ES-I3 (cell line): Measurements from ENCODE around the gene NENF.
A peak's percentile ranks its signal among the peaks of the same experiment; 100 is the strongest.
"Not testable (repeated sequence)": the region's sequence is repeated elsewhere in the genome, so short reads cannot be mapped to it uniquely, and the experiment has no call there.

Experiments used
- H3K36me3 ChIP-seq: 2 replicates; pipeline ENCODE4 v1.6.1; 2013; ENCODE audit warnings: mild to moderate bottlenecking, low read length, control low read depth, moderate library complexity; ENCODE audit not compliant: insufficient read depth
- H3K4me1 ChIP-seq: 2 replicates; pipeline ENCODE4 v1.6.1; 2013; ENCODE audit warnings: mild to moderate bottlenecking, control low read depth, low read length; ENCODE audit not compliant: insufficient read depth
- H3K9ac ChIP-seq: 2 replicates; pipeline ENCODE4 v1.6.1; 2013; ENCODE audit warnings: low read depth, mild to moderate bottlenecking, low read length, moderate library complexity
- H3K9me3 ChIP-seq: 2 replicates; pipeline ENCODE4 v1.6.1; 2013; ENCODE audit warnings: mild to moderate bottlenecking, low read length, moderate library complexity; ENCODE audit not compliant: control insufficient read depth, insufficient read depth

NENF gene

DNA sequence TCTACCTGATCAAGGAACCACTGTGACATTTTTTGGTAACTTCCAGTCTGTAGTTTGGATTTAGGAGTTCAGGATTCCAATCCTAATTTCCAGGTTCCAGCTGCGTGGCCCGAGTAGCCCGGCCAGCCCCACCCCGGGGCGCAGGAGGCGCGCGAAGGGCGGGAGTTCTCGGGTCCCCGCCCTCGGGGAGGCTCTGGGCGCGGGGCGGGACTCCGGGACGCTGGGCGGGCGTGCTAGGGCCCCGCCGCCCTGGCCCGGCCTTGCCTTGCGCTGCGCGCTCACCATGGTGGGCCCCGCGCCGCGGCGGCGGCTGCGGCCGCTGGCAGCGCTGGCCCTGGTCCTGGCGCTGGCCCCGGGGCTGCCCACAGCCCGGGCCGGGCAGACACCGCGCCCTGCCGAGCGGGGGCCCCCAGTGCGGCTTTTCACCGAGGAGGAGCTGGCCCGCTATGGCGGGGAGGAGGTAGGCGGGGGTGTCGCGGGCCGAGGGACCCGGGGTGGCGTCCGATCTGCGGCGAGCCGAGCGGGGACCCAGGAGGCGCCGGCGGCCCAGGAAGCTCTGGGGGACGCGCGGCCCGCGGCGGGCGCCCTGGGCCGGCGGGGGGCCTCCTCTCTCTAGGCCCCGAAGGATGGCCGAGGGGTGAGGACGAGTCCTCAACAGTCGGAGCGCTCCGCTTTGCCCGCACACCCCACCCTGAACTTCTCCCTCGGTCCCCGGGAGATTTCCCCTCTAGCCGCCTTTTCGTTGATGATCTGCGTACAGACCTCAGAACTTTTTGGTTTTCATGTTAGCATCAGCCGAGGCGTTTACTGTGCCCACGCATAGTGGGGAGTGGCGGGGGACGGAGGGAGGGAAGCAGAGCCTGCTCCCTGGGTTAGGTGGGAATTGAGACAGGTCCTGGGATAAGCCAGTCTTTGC, at the start of gene NENF:
TSS of gene NENF (plus strand) at position 260 of the 916 bp plus-strand sequence. CDS start at position 284, 24 bp downstream.
- H3K9ac ChIP-seq: peak within 1 kb of the TSS; percentile 55
- H3K9me3 ChIP-seq: no peaks in the 10 kb centered on the region

DNA sequence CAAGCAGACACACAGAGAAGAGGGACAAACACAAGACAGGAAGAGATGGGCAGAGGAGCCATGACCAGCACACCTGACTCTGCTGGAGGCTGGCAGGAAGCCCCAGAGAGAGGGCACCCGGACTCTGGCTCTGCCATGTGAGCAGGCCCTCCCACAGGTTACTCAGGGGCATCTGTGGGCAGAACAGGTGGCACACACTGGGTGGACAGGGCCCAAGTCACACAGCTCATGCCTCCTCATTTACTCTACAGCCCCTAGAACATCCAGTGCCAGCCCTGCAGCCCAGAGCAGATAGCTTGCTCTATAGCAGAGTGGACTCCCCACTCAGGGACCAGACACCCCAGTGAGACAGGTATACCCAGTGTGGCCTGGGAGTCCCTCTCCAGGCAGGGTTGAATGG, 46.7 kb upstream of the NENF start:
- H3K36me3 ChIP-seq: peaks cover 7% of the 10 kb centered on the region; the same call in 1 of the 2 replicates
- no peak overlapping the region for H3K9ac ChIP-seq
- peaks cover 5% of the 10 kb centered on the region; the same call in 1 of the 2 replicates for H3K9me3 ChIP-seq
- no peaks in the 10 kb centered on the region for H3K4me1 ChIP-seq

More for the DNA sequence above, at the start of gene NENF:
- Histone ChIP-seq H3K4me1 (peaks cover 11% of the 10 kb centered on the region; the same call in 1 of the 2 replicates), H3K36me3 (no peaks in the 10 kb centered on the region)

DNA sequence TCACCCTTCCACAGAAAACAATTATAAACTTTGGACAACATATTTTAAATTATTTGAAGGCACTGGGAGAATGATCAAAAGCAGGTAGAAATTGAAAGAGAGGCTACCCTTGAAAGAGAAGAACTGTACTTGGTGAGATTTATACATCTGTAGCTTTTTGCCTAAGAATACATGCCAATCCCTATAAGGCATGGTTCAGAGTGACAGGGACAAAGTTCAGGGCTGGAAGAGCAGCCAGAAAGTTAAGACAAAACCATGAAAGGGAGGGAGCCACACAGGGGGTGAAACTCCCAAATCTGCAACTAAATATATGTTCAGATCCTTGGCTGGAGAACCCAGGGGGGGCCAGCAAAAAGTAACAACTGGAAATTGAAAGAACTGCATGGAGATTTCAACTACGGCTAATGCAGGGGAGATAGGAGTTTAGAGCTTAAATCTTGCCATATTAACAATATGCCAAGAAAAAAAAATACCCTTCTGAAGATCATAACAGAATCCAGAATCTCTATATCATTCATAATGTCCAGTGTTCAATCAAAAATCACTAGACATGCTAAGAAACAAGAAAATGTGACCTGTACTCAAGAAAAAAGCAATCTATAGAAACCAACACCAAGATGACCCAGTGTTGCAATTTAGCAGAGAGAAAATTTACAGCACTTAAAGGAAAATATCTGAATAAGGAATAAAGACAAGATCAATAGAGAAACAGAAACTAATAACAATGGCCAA, 43.6 kb upstream of the NENF start:
- Histone ChIP-seq H3K36me3 (0 out of 2 replicates have a peak, but pooled peaks cover 1% of the 10 kb centered on the region), H3K9me3 (peaks cover 5% of the 10 kb centered on the region; the same call in 1 of the 2 replicates), H3K4me1 (no peaks in the 10 kb centered on the region), H3K9ac (no peak overlapping the region)

DNA sequence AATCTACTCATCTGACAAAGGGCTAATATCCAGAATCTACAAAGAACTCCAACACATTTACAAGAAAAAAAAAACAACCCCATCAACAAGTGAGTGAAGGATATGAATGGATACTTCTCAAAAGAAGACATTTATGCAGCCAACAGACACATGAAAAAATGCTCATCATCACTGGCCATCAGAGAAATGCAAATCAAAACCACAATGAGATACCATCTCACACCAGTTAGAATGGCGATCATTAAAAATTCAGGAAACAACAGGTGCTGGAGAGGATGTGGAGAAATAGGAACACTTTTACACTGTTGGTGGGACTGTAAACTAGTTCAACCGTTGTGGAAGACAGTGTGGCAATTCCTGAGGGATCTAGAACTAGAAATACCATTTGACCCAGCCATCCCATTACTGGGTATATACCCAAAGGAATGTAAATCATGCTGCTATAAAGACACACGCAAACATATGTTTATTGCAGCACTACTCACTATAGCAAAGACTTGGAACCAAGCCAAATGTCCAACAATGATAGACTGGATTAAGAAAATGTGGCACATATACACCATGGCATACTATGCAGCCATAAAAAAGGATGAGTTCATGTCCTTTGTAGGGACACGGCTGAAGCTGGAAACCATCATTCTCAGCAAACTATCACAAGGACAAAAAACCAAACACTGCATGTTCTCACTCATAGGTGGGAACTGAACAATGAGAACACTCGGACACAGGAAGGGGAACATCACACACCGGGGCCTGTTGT, 36.9 kb upstream of the NENF start:
- H3K36me3 ChIP-seq, H3K9ac ChIP-seq, H3K4me1 ChIP-seq: not testable (repeated sequence)
- peaks cover 11% of the 10 kb centered on the region for H3K9me3 ChIP-seq

DNA sequence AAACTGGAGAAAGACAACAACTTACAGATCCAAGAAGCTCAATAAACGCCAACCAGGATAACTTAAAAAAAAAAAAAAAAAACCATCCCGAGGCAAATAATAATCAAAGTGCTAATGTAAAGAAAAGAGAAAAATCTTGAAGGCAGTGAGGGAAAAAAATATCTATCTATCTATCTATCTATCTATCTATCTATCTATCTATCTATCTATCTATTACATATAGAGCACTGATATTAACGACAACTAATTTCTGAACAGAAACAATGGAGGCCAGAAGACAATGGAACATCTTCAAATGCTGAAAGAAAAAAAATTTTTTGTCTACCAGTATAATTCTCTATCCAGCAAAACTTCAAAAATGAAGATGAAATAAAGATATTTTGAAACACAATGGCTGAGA, 36.1 kb upstream of the NENF start:
- Histone ChIP-seq H3K4me1 (no peaks in the 10 kb centered on the region), H3K36me3 (no peaks in the 10 kb centered on the region), H3K9ac (no peak overlapping the region), H3K9me3 (peaks cover 11% of the 10 kb centered on the region)

DNA sequence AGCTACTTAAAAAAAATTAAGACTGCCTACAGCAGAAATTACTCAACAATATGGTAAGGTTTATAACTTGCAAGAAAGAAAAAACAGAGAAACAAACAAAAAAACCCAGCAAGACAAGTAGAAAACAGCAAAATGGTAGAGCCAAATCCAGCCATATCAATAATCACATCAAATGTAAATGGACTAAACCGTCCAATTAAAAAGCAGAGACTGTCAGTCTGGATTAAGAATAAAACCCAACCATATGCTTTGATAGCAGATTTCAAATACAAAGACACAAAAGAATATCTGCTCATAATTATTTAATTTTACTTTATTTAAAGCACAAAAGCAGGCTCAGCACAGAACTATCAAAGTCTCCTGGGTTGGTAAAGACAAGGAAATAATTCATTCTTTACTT, 35.5 kb upstream of the NENF start:
- Histone ChIP-seq H3K36me3 (no peaks in the 10 kb centered on the region), H3K9ac (no peak overlapping the region), H3K9me3 (peaks cover 11% of the 10 kb centered on the region), H3K4me1 (no peaks in the 10 kb centered on the region)

DNA sequence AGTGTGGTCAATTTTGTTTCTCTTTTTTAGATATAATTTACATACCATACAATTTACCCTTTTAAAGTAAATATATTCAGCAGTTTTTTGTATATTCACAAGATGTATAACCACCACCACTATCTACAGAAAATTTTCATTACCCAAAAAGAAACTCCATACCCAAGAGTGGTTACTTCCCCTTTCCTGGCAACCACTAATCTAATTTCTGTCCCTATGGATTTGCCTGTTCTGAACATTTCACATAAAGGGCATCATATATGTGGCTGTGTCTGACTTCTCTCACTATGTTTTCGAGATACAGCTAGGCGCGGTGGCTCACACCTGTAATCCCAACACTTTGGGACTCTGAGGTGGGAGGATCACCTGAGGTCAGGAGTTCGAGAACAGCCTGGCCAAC, 31.7 kb upstream of the NENF start:
- no peak overlapping the region for H3K9ac ChIP-seq
- H3K4me1 ChIP-seq: no peaks in the 10 kb centered on the region

DNA sequence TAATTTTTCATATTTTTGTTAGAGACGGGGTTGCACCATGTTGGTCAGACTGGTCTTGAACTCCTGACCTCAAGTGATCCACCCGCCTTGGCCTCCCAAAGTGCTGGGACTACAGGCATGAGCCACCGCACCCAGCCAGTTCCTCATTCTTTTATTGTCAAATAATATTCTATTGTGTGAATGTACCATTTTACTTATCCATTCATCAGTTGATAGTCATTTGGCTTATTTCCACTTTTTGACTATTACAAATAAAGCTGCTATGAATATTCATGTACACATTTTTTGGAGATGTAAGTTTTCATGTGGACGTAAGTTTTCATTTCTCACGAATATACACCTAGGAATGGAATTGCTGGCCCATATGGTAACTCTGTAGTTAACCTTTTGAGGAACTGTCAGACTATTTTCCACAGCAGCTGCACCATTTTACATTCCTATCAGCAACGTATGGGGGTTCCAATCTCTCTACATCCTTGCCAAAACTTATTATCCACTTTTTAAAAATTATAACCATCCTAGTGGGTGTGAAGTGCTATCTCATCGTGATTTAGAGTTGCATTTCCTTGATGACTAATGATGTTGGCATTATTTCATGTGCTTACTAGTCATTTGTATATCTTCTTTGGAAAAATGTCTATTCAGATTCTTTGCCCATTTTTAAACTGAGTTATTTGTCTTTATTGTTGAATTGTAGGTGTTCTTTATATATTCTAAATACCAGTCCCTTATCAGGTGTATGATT, 30.7 kb upstream of the NENF start:
- H3K9me3 ChIP-seq: peaks cover 8% of the 10 kb centered on the region
- no peaks in the 10 kb centered on the region for H3K4me1 ChIP-seq
- no peaks in the 10 kb centered on the region for H3K36me3 ChIP-seq
- no peak overlapping the region for H3K9ac ChIP-seq

More for the DNA sequence above, 31.7 kb upstream of the NENF start:
- Histone ChIP-seq H3K9me3 (peaks cover 11% of the 10 kb centered on the region), H3K36me3 (no peaks in the 10 kb centered on the region)

DNA sequence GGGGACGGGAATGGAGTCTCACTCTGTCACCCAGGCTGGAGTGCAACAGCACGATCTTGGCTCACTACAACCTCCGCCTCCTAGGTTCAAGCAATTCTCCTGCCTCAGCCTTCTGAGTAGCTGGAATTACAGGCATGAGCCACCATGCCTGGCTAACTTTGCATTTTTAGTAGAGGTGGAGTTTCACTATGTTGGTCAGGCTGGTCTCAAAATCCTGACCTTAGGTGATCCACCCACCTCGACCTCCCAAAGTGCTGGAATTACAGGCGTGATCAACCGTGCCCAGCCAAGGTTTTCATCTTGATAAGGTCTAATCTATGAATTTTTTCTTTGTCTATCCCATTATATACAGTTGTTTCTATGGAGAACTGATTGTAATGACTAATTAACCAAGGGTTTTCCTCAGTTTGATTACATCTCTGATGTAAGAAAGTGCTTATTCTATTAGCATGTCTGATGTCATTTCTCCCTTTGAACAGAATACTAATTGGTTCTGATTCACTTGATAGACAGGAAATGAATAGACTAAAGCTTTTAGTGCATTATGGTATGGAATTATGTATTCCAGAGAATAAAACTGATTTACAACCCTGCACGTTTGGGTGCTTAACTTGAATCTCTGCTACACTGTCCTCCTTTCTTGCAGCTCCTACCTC, 29.9 kb upstream of the NENF start:
- Histone ChIP-seq H3K36me3 (no peaks in the 10 kb centered on the region), H3K9ac (no peak overlapping the region), H3K4me1 (no peaks in the 10 kb centered on the region), H3K9me3 (peaks cover 2% of the 10 kb centered on the region; the same call in 1 of the 2 replicates)

DNA sequence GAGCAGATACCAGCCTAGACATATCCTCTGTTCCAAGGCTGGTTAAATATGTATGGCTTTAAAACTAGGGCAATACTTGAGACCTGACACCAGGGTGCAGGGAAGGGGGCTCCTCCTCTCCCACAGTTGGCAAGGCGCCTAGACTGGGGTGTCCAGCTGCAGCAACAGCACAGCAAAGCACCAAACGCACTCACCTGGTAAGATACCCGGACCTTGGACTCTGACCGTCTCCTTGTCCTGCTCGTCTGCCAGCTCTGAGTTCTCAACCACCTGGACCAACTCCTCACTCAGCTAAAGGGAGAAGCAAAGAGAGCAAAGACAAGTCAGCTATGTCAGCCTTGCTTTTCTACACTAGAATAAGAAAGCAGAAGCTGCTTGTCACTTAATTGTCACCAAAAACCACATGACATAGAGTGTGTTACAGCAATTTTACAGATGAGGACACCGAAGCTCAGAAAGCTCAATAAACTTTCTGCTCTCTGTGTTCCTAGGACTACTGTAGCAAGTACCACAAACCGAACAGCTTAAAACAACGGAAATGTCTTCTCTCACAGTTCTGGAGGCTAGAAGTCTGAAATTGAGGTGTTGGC, 22.4 kb upstream of the NENF start:
- Histone ChIP-seq H3K9me3 (no peaks in the 10 kb centered on the region), H3K9ac (no peak overlapping the region), H3K4me1 (peaks cover 12% of the 10 kb centered on the region), H3K36me3 (peaks cover 10% of the 10 kb centered on the region; the same call in 1 of the 2 replicates)

DNA sequence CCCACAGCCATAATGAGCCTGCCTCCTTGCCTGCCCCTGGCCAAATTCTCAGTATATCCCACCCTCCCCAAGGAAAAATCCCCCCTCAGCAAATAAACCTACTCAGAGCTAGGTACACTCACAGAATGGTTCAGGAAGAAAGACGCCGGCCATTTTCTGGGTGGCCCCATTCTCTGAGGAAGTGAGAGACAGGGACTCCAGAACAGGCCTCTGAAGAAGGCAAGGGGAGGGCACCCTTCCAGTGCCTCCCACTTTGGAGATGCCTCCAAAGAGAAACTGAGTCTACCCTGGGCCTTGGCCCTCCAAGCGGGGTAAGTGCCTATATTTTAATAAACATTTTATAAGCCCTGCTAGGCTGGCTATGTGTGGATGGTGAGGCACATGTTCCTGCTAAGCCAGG, 20.3 kb upstream of the NENF start:
- peaks cover 10% of the 10 kb centered on the region; the same call in 1 of the 2 replicates for H3K36me3 ChIP-seq

DNA sequence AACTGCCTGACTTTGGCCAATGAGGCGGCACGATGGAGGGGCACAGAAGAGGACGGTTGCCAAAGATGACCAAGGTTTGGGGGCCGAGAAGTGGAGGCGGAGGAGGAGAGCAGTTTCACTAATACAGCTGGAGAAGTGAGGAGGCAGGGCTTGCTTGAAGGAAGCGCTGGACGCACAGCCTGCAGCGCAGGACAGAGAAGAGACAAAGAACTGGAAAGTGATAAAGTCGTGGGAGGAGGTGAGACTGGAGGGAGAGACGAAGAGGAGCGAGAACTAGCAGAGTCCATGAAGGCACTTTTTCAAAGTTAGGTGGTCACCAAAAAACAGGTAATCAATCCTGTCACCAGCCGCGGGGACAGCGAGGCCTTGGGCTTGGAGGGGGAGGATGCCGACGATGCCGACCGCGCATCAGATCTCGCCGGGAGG, 18.8 kb upstream of the NENF start:
- peaks cover 10% of the 10 kb centered on the region; the same call in 1 of the 2 replicates for H3K36me3 ChIP-seq
- H3K4me1 ChIP-seq: peaks cover 15% of the 10 kb centered on the region
- H3K9me3 ChIP-seq: no peaks in the 10 kb centered on the region
- H3K9ac ChIP-seq: peak overlapping the region; percentile 64

More for the DNA sequence above, 20.3 kb upstream of the NENF start:
- no peaks in the 10 kb centered on the region for H3K9me3 ChIP-seq
- peaks cover 15% of the 10 kb centered on the region for H3K4me1 ChIP-seq
- H3K9ac ChIP-seq: no peak overlapping the region
